Natural killer cell (primary cell): ENCODE results near the gene TBRG4. TPM values are rescaled to one million over a fixed set of nuclear protein-coding genes. Genes with fewer than 3 reads are reported as not detected.

Experiments
- ATAC-seq, 3 donors: fragments of 150-1000 bp in 2 of 3; fragments of 200-7000 bp in 1 of 3; cut with Tn5 transposase; 1 replicate in 1 of 3; 2 replicates in 2 of 3; pipeline ENCODE4 v1.10.0; 2021; ENCODE audit warnings: mild to moderate bottlenecking in 2 of 3, moderate library complexity in 2 of 3
- DNase-seq, 2 donors: peaks; one replicate each; pipeline versions ENCODE4 v3.0.0 to v3.0.0-alpha.2; 2013 to 2021; ENCODE audit warnings: mixed read lengths in 1 of 2
- H3K27ac ChIP-seq: one replicate; pipeline ENCODE4 v1.5.1; 2013; ENCODE audit warnings: mild to moderate bottlenecking, low read length
- H3K27me3 ChIP-seq: one replicate; pipeline ENCODE4 v1.6.1; 2013; ENCODE audit warnings: low read length; ENCODE audit not compliant: control insufficient read depth, insufficient read depth
- H3K36me3 ChIP-seq: one replicate; pipeline ENCODE4 v1.6.1; 2013; ENCODE audit warnings: low read length; ENCODE audit not compliant: control insufficient read depth, insufficient read depth
- H3K4me1 ChIP-seq: one replicate; pipeline ENCODE4 v1.6.1; 2013; ENCODE audit warnings: low read length; ENCODE audit not compliant: control insufficient read depth, insufficient read depth
- H3K4me3 ChIP-seq: one replicate; pipeline ENCODE4 v1.5.1; 2013; ENCODE audit warnings: low read length
- H3K9me3 ChIP-seq: one replicate; pipeline ENCODE4 v1.6.1; 2013; ENCODE audit warnings: low read length; ENCODE audit not compliant: control insufficient read depth, insufficient read depth
- H3K27ac Mint-ChIP-seq, 2 donors: one replicate each; pipeline ENCODE4 v1.8.0; 2022; ENCODE audit warnings: mild to moderate bottlenecking in 2 of 2, mixed read lengths in 2 of 2, moderate library complexity in 1 of 2
- H3K27me3 Mint-ChIP-seq, 2 donors: one replicate each; pipeline ENCODE4 v1.8.0; 2022; ENCODE audit warnings: low read depth in 2 of 2, mixed read lengths in 2 of 2
- H3K36me3 Mint-ChIP-seq: one replicate; pipeline ENCODE4 v1.8.0; 2022; ENCODE audit warnings: mixed read lengths
- H3K4me1 Mint-ChIP-seq, 2 donors: one replicate each; pipeline ENCODE4 v1.8.0; 2022; ENCODE audit warnings: mixed read lengths in 2 of 2
- H3K4me3 Mint-ChIP-seq: one replicate; pipeline ENCODE4 v1.8.0; 2022; ENCODE audit warnings: mild to moderate bottlenecking, moderate library complexity, mixed read lengths
- H3K9me3 Mint-ChIP-seq, 2 donors: one replicate each; pipeline ENCODE4 v1.8.0; 2022; ENCODE audit warnings: mixed read lengths in 2 of 2
- WGBS: methylation state at CpG from one replicate; pipeline ENCODE4 v1.1.7; 2013; ENCODE audit warnings: missing lambda C conversion rate; ENCODE audit not compliant: insufficient coverage; 5-methylcytosine and 5-hydroxymethylcytosine counted together
- intact Hi-C: fragments of 100-400 bp; cut with micrococcal nuclease; formaldehyde crosslinking; loops from one replicate; pipeline ENCODE4 v1.14.2; 2022
- total RNA-seq, 4 donors: library from RNA; stranded (reverse); fragments of 120-200 nt in 1 of 4; gene quantifications; one replicate each; pipeline versions ENCODE4 v1.2.3 to v1.2.4, GENCODE V29; 2013 to 2022
- TF ChIP-seq, protein P1 (sequence below): fragments of 200-600 bp; IDR thresholded peaks from one replicate; pipeline ENCODE4 v1.8.0; 2022; ENCODE audit warnings: antibody characterized with exemption

TBRG4 gene
- total RNA-seq, 3 donors from 2014 or later (not counting 1 experiment from before 2014, with no cell fraction given), result 48.6 to 56.7 (median 55.9) TPM

DNA sequence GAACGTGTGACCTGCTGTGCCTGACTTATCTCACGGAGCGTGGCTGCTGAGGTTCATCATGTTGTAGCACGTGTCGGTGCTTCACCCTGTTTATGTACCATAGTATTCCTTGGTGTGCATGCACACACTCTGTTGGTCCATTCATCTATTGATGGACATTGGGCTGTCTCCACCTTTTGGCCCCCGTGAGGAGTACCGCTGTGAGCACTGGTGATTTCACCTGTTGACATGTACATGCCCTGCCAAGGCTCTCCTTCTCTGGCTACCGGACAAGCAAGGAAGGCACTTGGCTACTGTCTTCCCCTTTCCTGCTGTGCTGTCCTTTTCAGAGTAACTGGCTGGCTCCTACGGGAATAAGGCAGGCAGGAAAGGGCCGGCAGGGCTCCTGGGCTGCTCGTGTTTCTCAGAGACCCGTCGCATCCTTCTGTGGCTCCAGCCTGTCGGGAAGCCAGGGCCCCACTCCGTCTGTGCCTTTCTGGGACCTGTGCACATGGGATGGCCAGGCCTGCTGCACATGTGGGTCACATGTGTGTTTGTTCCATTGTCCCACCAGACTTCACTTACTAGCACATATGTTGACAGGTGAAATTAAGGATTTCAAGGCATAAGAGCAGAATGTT, 17.8 kb upstream of the TBRG4 start:
- Histone ChIP-seq H3K27me3 (no peaks in the 10 kb centered on the region), H3K9me3 (no peaks in the 10 kb centered on the region), H3K27ac (no peak overlapping the region), H3K36me3 (no peaks in the 10 kb centered on the region), H3K4me3 (no peak overlapping the region), H3K4me1 (peaks cover 2% of the 10 kb centered on the region)
- intact Hi-C loops, result no loop called here
- WGBS, result 89% methylated on average over 15 of the region's 15 CpGs
- Mint-ChIP-seq H3K9me3 (no peaks in the 10 kb centered on the region), H3K27me3 (no peaks in the 10 kb centered on the region), H3K27ac (no peak overlapping the region), H3K4me1 (peaks cover 0 to 9% of the 10 kb centered on the region in 2 donors), H3K4me3 (no peak overlapping the region), H3K36me3 (no peaks in the 10 kb centered on the region)
- DNase-seq (no peak), ATAC-seq (no peak)
- TF ChIP-seq, protein P1, sequence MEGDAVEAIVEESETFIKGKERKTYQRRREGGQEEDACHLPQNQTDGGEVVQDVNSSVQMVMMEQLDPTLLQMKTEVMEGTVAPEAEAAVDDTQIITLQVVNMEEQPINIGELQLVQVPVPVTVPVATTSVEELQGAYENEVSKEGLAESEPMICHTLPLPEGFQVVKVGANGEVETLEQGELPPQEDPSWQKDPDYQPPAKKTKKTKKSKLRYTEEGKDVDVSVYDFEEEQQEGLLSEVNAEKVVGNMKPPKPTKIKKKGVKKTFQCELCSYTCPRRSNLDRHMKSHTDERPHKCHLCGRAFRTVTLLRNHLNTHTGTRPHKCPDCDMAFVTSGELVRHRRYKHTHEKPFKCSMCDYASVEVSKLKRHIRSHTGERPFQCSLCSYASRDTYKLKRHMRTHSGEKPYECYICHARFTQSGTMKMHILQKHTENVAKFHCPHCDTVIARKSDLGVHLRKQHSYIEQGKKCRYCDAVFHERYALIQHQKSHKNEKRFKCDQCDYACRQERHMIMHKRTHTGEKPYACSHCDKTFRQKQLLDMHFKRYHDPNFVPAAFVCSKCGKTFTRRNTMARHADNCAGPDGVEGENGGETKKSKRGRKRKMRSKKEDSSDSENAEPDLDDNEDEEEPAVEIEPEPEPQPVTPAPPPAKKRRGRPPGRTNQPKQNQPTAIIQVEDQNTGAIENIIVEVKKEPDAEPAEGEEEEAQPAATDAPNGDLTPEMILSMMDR, result no peak

DNA sequence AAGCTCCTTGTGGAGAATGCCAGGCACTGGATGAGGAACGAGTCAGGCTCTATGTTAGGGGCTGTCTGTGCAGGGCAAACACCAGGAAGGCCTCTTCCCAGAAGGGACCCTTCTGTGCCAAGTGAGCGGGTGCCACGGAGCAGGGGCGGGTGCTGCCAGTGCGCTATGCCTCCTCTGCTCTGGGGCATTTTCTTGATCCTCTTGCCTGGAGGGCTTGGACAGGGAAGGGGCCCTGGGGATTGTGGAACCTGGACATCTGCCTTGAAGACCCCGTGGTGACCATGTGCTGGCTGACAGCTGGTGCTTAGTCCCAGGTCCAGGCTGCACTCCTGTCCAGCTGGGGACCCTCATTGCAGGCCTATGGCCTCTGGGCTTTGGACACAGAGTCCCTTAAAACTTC, 15.4 kb upstream of the TBRG4 start:
- H3K36me3 ChIP-seq, result no peaks in the 10 kb centered on the region
- no peaks in the 10 kb centered on the region for H3K9me3 ChIP-seq
- intact Hi-C loops, result no loop called here
- 84% methylated on average over 6 of the region's 6 CpGs for WGBS
- peaks cover 26% of the 10 kb centered on the region for H3K4me1 ChIP-seq
- no peaks in the 10 kb centered on the region for H3K27me3 Mint-ChIP-seq
- H3K4me3 ChIP-seq, result no peak overlapping the region
- DNase-seq (no peak), ATAC-seq (no peak)
- no peaks in the 10 kb centered on the region for H3K36me3 Mint-ChIP-seq
- H3K4me3 Mint-ChIP-seq, result no peak overlapping the region
- H3K27ac Mint-ChIP-seq, result peak overlapping the region; percentile 73 to 86
- H3K27me3 ChIP-seq, result no peaks in the 10 kb centered on the region
- H3K4me1 Mint-ChIP-seq, result peaks cover 19 to 31% of the 10 kb centered on the region in 2 donors
- no peak overlapping the region for H3K27ac ChIP-seq
- no peaks in the 10 kb centered on the region for H3K9me3 Mint-ChIP-seq
- TF ChIP-seq, protein P1, result no peak

DNA sequence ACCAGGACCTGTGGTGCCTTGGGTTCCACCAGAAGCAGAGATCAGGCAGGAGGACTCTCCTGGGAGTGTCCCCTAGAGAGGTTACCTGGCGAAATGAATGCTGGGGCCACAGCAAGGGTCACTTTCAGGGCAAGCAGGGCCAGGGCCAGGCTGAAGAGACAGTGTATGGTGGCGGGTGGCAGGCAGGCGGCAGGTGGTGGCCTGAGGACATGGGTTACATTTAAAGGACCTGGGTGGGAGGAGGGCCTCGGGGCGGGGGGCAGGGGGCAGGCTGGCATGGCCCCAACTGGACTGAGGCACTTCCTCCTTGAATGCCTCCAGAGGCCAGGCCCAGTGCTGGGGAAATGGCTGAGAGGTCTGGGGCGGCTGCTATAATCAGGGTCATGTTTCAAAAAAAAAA, 14.7 kb upstream of the TBRG4 start:
- Histone ChIP-seq H3K4me3 (no peak overlapping the region), H3K9me3 (no peaks in the 10 kb centered on the region), H3K4me1 (peaks cover 33% of the 10 kb centered on the region), H3K27me3 (no peaks in the 10 kb centered on the region), H3K27ac (no peak overlapping the region), H3K36me3 (no peaks in the 10 kb centered on the region)
- Mint-ChIP-seq H3K4me1 (peaks cover 26 to 38% of the 10 kb centered on the region in 2 donors), H3K27ac (peak overlapping the region; percentile 73 to 86), H3K36me3 (no peaks in the 10 kb centered on the region), H3K9me3 (no peaks in the 10 kb centered on the region), H3K27me3 (no peaks in the 10 kb centered on the region), H3K4me3 (no peak overlapping the region)
- DNase-seq (no peak), ATAC-seq (no peak)
- TF ChIP-seq, protein P1, result no peak
- WGBS, result 96% methylated on average over 6 of the region's 6 CpGs
- intact Hi-C loops, result no loop called here
